ENCODE measurements around the gene PTH2.

Gene PTH2

DNA sequence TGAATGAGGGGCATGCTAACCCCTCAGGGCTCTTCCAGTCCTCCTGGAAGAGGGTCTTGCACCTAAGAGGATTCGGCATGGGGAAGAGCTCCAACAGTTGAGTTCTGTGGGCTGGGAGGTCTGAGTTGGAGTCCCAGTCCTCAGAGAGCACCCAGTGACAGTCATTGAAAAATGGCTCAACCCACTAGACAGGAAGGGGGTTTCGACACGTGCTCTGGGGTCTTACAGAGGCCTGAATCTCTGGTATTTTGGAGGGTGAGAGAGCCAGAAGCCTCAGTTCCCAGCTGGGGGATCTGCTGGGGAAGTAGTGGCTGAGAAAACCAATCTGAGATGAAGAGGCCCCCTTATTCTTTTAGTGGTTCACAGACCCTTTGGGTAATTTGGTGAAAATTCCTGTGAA is 9.0 kb downstream of the PTH2 start:
- H3K4me3 ChIP-seq (ENCODE audit: low read depth, low read length), result no peak overlapping the region
- in situ Hi-C loops (cut with HindIII; ENCODE audit: low sequenced_read_pairs), result no loop called here
- DNase-seq (ENCODE audit: low read depth, low spot score), result no peak
- TF ChIP-seq, protein P1, sequence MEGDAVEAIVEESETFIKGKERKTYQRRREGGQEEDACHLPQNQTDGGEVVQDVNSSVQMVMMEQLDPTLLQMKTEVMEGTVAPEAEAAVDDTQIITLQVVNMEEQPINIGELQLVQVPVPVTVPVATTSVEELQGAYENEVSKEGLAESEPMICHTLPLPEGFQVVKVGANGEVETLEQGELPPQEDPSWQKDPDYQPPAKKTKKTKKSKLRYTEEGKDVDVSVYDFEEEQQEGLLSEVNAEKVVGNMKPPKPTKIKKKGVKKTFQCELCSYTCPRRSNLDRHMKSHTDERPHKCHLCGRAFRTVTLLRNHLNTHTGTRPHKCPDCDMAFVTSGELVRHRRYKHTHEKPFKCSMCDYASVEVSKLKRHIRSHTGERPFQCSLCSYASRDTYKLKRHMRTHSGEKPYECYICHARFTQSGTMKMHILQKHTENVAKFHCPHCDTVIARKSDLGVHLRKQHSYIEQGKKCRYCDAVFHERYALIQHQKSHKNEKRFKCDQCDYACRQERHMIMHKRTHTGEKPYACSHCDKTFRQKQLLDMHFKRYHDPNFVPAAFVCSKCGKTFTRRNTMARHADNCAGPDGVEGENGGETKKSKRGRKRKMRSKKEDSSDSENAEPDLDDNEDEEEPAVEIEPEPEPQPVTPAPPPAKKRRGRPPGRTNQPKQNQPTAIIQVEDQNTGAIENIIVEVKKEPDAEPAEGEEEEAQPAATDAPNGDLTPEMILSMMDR (IDR thresholded peaks at IDR 0.05; ENCODE audit: low read depth, low read length), result no peak

DNA sequence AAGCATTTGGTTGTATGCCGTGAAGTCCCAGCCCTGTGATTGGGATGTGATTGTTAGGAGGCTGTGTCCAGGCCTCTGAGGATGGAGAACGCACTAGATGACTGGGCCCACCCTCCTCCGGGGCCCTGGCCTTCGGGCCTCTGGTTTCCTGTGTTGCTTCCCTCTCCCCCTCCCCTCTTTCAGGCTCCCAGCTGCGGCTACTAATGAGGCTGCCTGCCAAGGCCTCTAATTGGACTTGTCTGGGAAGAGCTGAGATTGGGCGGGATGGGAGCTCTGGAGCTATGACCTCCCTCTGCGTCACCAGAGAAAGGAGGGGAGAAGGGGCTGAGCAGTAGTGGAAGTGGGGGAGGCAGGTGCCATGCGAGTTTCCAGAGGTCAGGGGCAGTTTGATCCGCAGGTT is 9.9 kb downstream of the PTH2 start:
- H3K4me3 ChIP-seq (ENCODE audit: low read depth, low read length), result no peak overlapping the region
- DNase-seq (ENCODE audit: low read depth, low spot score), result no peak
- in situ Hi-C loops (cut with HindIII; ENCODE audit: low sequenced_read_pairs), result no loop called here
- TF ChIP-seq, protein P1 (IDR thresholded peaks at IDR 0.05; ENCODE audit: low read depth, low read length), result no peak

DNA sequence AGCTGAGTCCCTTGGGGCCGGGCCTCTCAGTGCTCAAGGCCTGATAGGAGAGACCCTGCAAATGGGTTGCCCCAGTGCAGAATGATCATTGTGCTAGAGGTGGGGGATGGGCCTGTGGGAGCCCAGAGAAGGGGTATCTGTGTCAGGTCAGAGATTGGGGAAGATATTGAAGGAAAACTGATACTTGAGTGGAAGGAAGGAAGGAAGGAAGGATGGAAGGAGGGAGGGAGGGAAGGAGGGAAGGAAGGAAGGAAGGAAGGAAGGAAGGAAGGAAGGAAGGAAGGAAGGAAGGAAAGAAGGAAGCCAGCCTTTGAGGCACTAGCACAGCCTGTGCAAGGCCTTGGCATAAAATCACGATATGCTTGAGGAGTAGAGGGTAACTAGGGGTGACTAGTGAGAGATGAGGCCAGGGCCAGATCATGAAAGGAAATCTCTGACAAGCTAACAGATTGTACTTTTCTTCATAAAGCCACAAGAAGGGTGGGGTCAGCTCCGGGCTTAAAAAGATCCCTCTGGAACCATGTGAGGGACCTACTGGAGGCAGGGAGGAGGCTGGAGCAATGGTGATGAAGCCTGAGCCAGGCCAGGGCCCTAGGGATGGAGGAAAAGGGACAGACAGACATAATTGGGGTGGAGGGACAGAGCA is 11.4 kb downstream of the PTH2 start:
- no peak overlapping the region for H3K4me3 ChIP-seq (ENCODE audit: low read depth, low read length)
- in situ Hi-C loops (cut with HindIII; ENCODE audit: low sequenced_read_pairs), result no loop called here
- TF ChIP-seq, protein P1 (IDR thresholded peaks at IDR 0.05; ENCODE audit: low read depth, low read length), result no peak
- DNase-seq (ENCODE audit: low read depth, low spot score), result no peak

DNA sequence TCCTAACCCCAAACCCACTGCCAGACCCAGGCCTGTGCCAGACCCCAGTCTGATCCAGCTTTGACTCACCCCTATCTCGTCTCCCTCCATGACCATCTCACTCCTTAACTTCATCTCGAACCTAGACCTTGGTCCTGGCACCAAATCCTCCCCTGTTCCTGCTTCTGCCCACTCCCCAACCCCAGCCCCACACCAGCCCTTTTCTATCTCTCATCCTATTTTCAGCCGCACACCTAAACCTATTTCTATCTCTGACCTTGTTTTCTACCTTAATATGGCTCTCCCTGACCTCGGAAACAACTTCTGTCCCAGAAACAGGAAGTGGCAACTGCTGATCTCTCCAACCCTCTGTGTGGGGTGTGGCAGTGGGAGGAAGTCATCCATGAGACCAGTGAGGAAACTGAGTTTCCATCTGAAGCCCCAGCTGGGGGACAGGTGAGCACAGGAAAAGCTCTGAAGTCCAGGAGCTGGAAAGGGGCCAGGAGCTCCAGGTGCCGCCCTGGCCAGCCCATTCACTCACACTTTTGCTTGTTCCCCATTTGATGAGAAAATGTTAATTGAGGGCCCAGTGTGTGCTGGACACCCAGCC is 13.7 kb downstream of the PTH2 start:
- TF ChIP-seq, protein P1 (IDR thresholded peaks at IDR 0.05; ENCODE audit: low read depth, low read length), result no peak
- in situ Hi-C loops (cut with HindIII; ENCODE audit: low sequenced_read_pairs), result no loop called here
- DNase-seq (ENCODE audit: low read depth, low spot score), result no peak
- no peak overlapping the region for H3K4me3 ChIP-seq (ENCODE audit: low read depth, low read length)

DNA sequence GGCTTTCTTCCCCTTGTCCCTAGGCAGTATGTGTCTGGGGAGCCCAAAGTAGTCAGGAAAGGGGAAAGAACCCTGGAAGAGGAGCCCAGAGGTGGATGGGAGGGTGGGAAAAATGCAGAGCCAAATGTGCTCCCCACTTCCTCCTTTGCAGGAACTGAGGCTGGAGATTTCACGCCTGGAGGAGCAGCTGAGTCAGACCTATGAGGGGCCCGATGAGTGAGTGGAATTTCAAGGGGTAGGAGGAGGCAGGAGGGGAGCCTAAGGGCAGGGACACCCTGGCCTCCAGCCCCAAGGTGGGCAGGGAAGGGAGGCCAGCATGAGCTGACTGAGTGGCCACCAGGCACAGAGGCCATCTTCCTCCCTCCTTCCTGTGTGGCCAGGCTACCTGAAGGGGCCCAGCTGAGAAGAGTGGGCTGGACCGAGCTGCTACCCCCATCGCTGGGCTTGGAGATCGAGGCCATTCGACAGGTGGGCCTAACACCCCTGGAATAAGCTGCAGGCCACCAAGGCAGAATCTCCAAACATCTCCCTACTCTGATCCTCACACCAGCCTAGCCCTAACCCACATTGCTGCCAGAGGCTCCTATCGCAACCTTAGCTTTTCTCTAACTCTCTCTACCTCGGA is 14.3 kb downstream of the PTH2 start:
- in situ Hi-C loops (cut with HindIII; ENCODE audit: low sequenced_read_pairs), result no loop called here
- no peak for DNase-seq (ENCODE audit: low read depth, low spot score)
- TF ChIP-seq, protein P1 (IDR thresholded peaks at IDR 0.05; ENCODE audit: low read depth, low read length), result no peak
- H3K4me3 ChIP-seq (ENCODE audit: low read depth, low read length), result no peak overlapping the region

DNA sequence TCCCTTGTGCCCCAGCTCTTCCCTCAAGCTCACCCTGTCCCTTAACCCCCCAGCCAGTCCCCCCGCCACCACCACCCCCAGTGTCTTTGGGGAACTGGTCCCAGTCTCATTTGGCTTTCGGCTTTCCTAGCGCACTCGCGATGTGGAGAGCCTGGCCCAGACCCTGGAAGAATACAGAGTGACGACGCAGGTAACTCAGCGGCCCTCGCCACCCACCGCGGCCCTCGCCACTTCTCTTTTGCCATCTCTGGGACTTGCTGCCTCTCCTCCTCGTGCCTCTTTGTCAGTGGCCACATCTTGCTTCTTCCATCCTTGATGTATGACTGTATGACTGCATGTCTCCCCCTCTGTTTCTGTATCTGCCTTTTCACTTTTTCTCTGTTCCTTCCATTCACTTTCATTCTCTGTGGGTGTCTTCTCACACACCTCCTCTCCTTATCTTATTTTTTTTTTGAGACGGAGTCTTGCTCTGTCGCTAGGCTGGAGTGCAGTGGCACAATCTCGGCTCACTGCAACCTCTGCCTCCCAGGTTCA is 15.7 kb downstream of the PTH2 start:
- TF ChIP-seq, protein P1 (IDR thresholded peaks at IDR 0.05; ENCODE audit: low read depth, low read length), result no peak
- DNase-seq (ENCODE audit: low read depth, low spot score), result no peak
- in situ Hi-C loops (cut with HindIII; ENCODE audit: low sequenced_read_pairs), result no loop called here
- H3K4me3 ChIP-seq (ENCODE audit: low read depth, low read length), result no peak overlapping the region
